Skin of body (tissue), 2 donors: ENCODE results near the gene AKR1C2. TPM values are rescaled to one million over a fixed set of nuclear protein-coding genes. Genes with fewer than 3 reads are reported as not detected.
"Not testable (repeated sequence)": the region's sequence is repeated elsewhere in the genome, so short reads cannot be mapped to it uniquely, and the experiment has no call there.

Experiments used
- DNase-seq: peaks from one replicate; lab custom pipeline; 2025; lab: John Stamatoyannopoulos, UW
- total RNA-seq: library from RNA; depleted of rRNA; stranded (reverse); fragments of >200 nt; gene quantifications from one replicate; pipeline ENCODE4 v1.2.3, GENCODE V29; 2014

The AKR1C2 gene
- total RNA-seq, 1 donor from 2014 or later: 4.5 TPM

- no peak for DNase-seq
These were observed 13.4 kb downstream of the AKR1C2 start for GRCh38 chr10:4990217-4990616.

GRCh38 chr10:4988000-4988641, 15.5 kb downstream of the AKR1C2 start:
- DNase-seq: not testable (repeated sequence)

DNA sequence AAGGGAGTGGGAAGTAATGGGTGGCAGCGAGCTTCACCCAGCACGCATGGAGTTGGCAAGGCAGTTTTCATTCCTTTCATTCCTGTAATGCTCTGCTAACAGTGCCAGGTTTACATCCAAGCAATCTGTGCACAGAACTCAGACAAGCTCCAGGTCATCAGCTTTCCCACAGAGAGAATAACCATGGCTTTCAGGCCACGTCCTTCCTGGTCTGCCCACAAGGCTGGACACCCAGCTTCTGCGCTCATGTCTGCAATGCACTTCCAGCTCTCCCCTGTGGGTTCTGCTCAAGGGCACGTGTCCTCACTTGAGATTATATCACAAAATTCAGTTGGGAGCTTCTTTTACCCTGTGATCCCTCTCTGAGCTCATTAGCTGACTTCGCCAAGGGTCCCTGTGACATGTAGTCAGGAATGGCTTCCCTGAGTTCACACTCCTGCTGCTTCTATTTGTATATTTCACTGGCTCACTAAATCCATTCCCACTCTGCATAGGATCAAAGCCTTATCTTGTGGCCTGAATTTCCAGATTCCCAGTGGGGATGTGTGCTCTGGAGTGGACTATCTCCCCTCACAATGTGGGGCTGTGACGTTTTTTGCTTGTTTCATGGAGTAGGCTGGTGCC, 18.6 kb downstream of the AKR1C2 start:
- DNase-seq: no peak

- no peak for DNase-seq
These were observed 19.4 kb downstream of the AKR1C2 start for GRCh38 chr10:4984223-4984622.

- DNase-seq: no peak
These were observed 19.9 kb downstream of the AKR1C2 start for GRCh38 chr10:4983615-4984216.

GRCh38 chr10:4982764-4983226, 20.9 kb downstream of the AKR1C2 start:
- no peak for DNase-seq

DNA sequence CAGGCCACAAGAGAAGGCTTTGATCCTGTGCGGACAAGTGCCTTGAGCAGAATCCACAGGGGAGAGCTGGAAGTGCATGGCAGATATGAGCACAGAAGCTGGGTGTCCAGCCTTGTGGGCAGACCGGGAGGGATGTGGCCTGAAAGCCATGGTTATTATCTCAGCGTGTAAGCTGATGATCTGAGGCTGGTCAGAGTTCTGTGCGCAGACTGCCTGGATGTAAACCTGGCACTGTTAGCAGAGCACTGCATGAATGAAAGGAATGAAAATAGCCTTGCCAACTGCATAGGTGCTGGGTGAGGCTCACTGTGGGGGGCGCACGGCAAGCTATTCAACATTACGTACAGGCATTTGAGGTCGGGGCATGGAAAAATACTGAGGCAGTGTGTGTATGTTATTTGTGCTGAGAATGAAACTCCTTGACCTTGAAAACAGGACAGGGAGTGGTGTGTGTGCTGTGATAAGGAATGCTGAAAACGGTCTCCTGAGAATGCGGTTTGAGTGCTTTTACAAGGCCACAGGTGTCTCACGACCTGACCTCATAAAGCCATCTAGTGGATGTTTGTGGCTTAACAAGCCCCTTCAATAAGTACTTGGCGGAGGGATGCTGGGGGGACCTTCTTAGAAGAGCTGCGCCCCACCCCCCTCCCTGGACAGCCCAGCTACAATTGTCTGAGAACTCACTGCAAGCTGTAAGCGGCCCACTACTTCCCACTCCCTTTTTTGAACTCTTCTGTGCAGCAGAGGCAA, 21.8 kb downstream of the AKR1C2 start:
- no peak for DNase-seq

- no peak for DNase-seq
These were observed 22.9 kb downstream of the AKR1C2 start for GRCh38 chr10:4980793-4981192.

- no peak for DNase-seq
These were observed 24.8 kb downstream of the AKR1C2 start for GRCh38 chr10:4978870-4979269.

DNA sequence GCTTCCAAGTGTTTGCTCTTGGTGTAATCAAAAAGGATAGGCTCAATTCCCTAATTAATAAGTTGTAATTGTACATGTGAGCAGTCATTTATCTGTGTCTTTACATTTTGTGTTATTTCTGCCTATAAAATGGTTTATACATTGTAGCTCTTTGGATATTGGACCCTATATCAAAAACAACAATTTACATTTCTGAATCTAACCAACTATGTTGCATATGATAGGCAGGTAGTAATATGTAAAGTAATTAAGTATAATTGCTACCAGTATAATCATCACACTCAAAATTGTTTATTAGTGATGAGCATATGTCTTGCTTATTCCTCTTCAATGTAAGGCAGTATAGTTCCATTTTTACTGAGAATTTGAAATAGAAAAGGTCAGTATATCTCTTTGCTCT, 26.6 kb downstream of the AKR1C2 start:
- DNase-seq: no peak

GRCh38 chr10:4974400-4974799, 29.3 kb downstream of the AKR1C2 start:
- DNase-seq: not testable (repeated sequence)

DNA sequence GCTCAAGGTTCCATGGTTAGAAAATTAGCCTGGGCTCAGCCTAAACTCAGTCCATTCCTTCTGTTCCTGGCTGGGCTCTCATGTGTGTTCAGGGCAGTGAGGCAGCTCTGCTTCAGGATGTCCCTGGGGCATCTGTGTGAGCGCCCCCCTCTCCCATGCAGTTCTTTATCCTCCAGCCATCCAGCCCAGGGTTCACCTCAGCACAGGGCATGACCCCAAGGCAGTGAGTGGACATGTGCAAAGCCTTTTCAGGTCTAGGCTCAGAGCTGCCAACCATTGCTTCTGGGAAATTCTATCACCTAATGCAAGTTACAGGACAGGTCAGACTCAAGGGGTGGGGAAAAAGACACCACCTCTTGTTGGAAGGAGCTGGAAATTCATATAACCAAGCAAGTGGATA, 30.4 kb downstream of the AKR1C2 start:
- DNase-seq: not testable (repeated sequence)

- not testable (repeated sequence) for DNase-seq
These were observed 31.1 kb downstream of the AKR1C2 start for GRCh38 chr10:4972369-4973142.

DNA sequence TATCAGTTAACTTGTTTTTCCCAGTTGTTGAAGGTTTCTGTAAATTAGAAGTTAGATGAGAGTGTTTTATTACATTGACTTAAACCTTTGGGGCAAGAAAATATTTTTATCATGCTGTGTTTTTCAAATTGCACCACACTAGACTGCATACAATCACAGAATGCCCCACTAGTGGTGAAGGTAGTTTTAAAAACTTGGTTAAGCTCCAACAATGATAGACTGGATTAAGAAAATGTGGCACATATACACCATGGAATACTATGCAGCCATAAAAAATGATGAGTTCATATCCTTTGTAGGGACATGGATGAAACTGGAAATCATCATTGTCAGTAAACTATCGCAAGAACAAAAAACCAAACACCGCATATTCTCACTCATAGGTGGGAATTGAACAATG, 33.3 kb downstream of the AKR1C2 start:
- DNase-seq: not testable (repeated sequence)

DNA sequence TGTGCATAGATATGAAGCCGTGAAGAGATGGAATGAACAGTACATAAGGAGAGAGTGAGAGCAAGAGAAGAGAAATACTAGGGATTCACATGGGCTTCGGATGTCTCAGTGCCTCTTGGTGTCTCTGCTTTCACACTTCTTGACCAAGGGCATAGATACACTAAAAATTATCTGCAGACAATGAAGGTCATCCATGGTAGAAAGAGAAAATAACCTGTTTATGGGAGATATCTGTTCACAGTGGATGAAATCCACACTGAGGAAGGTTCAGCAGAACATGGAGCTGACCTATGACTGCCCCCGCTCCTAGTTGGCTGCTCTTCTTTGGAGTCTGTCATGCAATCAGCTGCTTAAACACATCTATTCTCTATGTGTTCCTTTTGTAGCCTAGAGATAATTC, 34.4 kb downstream of the AKR1C2 start:
- not testable (repeated sequence) for DNase-seq

- not testable (repeated sequence) for DNase-seq
These were observed 36.5 kb downstream of the AKR1C2 start for GRCh38 chr10:4967189-4967588.

GRCh38 chr10:4965763-4966162, 37.9 kb downstream of the AKR1C2 start:
- DNase-seq: not testable (repeated sequence)

- not testable (repeated sequence) for DNase-seq
These were observed 39.9 kb downstream of the AKR1C2 start for GRCh38 chr10:4963815-4964154.

DNA sequence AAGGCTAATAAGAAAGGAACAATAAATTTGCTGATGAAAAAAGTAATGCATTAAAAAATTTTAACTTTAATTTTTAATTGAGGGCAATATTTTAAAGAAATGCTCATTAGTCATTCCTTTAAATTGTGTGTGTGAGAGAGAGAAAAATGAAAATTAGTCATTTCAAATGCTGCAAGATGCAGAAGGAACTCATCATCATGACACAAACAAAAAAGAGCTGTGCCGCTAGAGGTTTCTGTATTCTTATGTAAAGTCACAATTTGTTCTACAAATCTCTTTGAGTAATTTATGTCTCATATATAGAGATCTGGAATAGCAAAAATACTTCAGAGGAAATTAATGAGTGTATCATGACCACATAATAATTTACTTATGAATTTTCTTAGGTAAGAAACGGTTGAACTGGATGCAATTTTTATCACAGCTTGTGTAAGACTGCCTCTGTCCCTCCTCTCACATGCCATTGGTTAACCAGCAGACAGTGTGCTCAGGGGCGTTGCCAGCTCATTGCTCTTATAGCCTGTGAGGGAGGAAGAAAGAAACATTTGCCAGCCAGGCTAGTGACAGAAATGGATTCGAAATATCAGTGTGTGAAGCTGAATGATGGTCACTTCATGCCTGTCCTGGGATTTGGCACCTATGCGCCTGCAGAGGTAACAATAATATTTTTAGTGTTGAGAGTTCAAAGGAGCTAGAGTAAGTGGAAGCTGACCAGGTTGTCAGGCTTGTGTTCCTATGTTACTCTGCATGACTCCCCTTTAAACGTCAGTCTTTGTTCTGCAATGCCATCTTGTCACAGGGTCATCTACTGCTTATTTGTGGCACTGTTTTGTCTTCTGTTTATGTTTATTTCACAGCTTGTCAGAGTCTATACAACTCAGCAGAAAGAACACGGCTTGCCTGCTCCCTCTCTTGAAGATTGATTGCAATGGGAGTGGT, 40.5 kb downstream of the AKR1C2 start, which contains the start of gene AKR1C1:
AKR1C1 (plus strand) TSS at position 540 of the 939 bp plus-strand sequence; CDS start at position 570, 30 bp downstream.
- DNase-seq: not testable (repeated sequence)

GRCh38 chr10:4962308-4962707, 41.3 kb downstream of the AKR1C2 start:
- DNase-seq: not testable (repeated sequence)
